ENCODE measurements around the gene H1-8.

The H1-8 gene

DNA sequence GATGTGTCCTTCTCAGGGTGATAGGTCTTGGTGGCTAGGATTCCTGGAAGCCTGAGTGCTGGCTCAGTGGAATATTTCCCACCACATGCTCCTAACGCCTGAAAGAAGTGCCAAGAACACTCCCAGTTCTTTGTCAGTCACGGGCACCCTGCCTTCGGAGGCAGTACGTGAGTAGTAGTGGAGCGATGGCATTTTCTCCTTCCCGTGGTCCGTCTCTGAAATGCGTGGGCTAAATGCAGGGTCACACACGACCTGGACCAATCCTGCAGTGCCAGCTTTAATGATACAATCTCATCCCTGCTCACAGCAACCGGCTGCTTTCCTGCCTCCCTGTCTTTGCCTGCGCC, 14.5 kb downstream of the H1-8 start:
- FAIRE-seq = no peak

DNA sequence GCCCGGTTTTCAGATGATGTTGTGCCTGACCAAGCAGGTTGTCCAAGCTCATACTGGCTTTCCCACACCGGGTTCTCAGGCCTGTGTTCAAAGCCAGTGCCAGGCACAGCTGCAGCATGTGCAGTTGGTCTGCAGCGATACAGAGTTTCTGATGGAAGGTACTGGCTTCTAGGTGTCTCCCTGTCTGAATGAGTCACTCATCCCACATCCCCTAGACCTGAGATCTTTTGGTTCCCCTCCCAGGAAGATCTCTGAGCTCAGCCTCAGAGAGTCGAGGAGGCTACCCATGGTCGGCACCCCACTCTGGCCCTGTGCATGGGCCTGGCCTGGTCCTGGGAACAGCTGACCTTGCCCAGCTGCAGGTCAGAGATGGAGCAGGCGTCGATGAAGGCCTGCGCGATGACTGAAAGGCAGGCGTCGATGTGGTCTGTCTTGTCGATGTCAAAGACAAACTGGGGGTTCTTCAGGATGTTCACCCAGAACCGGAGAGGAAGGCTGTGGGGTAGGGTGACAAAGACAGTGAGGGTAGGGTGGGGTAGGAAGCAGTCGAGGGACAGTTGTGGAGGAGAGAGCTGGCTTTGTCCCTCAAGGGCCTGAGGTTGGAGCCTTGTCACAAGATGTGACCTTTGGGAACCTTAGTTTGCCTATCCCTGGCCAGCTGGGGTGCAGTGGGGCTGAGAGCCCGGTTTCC, 15.3 kb downstream of the H1-8 start:
- no peak for FAIRE-seq

DNA sequence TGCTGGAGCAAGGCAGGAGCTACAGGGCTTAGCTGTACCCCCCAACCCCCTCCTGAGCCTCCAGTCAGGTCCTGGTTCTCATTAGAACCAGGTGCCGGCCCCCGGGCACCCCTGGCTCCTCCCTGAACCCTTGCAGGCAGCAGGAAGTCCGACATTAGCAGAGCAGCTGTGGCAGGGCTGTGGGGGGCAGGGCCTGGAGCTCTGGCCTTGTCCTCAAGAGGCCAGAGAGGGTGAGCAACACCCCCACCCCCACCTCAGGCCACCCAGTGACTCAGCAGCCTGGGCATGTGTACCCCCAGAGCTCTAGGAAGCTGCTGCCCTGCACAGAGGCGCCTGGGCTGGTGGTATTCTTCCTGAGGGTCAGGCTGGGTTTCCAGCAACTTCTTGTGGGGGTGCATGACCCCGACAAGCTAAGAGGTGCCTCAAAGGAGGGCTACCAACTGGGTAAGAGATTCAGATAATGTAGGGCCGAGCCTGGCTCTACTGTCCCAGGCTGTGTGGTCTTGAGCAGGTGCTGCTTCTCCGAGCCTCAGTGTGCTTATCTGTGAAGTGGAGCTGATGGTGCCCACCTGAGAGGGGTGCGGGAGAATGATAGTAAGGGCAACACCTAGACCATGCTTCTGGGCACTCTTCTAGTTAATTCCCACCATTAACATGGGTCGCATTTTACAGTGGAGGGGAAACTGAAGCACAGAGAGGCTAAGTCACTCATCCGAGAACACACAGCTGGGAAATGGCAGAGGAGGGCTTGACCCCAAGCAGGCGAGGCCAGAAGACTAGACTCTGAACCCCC, 16.0 kb downstream of the H1-8 start:
- FAIRE-seq = no peak

DNA sequence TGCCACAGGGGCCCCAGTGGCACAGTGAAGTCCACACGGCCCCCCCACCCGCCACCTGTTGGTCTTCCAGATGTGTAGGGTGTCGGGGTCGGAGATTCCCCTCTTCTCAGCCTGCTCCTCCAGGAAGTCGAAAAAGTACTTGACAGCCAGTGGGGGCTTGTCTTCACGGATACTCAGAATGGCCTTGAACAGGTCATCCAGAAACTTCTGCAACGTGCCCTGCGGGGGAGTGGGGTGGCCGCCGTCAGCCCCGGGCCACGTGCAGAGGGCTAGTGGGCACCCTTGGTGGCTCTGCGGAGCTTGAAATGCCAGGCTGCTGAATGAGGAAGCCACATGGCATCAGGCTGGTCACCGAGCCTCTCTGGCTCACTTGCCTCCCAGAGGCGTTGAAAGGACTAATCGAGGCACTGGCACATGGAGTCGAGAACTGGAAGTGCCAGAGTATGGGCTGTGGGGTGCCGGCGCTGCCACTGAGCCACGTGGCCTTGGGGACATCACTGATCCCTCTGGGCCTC, 16.6 kb downstream of the H1-8 start:
- no peak for FAIRE-seq

DNA sequence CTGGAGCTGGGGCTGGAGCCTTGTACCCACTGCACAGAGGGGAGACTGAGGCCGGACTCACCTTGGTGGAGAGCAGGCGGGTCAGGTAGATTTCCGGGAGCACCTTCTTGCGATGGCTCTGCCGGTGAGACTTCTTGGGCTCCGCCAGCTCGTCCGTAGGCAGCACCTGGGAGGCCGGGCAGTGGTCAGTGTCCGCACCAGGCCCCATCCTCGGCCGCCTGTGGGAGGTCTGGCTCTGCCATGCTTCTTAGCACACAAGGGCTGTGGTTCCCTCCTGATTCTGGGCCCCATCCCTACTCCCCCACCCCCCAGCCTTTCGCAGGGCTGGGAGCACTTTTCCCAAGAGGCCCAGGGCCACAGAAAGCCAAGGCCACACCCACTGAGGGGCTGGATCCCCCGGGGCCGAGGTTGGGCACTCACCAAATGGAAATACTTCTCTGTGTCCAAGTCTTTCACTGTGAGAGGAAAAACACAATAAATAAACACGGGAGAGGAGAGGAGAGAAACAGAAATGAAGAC, 17.4 kb downstream of the H1-8 start:
- no peak for FAIRE-seq

DNA sequence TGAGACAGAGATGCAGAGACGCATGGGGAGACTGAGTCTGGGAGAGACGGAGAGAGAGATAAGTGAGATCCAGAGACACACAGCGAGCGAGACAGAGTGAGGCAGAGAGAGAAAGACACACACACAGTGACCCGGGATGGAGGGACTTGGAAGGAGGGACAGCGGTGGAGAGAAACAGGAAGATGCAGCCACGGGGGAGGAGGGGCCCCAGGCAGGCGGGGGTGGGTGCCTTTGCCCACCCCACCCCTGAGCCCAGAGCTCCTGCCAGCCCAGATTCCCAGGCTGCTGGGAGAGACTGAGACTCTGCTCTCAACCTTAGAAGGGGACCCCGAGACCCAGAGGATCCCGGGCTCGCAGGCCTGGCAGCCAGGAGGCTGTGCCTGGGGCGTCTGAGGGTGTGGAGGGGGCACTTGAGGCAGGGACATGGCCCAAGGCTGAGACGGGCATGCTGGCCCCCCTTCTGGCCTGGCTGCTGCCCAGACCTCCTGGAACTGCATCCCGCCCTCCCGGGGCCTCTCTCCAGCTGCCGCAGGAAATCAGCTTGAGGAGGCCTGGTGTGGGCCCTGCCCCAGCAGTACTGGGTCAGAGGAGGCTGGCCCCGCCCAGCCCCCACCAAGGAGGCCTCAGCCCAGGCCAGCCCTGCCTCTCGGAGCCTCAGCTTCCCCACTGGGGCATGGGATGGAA, 18.1 kb downstream of the H1-8 start:
- FAIRE-seq = no peak

DNA sequence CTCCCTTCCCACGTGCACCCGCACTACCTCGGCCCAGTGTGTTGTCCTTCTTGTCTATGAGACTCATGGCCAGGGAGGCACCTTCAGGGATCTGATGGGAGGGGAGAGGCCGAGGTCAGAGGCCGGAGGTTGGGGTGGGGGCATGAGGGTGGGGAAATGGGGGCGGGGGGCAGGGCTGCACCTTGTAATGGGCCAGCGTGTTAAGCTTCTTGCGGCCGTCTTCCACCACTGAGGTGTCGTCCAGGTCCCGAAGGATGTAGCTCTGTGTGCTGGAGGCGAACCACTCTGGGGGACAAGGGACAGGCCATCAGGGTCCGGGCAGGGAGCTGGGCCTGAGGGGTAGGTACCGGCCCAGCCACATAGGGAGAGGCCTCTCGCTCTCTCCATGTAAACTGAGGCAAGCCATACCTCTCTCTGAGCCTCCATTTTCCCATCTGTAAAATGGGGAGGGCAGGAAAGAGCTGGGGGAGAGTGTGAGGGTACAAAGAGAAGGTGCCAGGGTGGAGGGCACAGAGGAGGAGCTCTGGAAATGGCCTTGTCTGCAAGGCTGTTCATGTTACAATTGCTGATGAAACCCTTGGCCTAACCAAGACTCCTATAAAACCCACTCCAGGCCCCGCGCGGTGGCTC, 18.8 kb downstream of the H1-8 start:
- no peak for FAIRE-seq

DNA sequence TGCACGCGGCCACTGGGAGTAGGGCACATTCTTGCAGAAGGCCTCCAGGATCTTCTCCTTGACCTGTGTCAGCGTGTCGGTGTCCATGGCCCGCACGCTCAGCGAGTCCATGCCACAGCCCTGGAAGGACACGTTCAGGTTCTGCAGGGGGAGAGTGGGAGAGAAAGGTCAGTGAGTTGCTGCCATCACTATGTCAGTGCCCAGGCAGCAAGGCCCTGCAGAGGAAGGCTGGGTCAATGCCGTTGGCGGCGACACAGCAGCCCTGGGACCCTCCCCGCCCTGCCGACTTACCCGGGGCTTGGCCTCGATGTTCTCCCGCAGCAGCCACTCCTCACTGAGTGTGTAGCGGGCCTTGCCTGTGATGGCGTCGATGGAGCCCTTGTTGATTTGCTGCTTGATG, 19.8 kb downstream of the H1-8 start:
- FAIRE-seq = no peak

DNA sequence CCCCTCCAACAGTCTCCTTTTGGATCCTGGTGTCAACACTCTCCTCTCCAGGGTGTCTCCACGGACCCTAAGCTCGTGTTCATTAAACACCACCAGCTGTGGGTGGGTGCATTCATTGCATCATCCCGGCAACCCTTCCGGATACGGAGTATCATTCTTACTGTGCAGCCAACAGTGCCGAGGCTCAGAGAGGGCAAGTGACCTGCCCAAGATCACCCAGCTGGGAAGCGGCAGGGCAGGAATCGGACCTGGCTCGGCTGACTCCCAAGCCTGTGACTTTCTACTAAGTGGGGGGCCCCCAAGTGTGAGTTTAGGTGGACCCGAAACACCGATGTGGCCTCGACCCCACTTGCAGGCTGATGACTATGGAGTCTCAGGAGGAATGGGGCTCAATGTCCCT, 20.4 kb downstream of the H1-8 start:
- FAIRE-seq = no peak

DNA sequence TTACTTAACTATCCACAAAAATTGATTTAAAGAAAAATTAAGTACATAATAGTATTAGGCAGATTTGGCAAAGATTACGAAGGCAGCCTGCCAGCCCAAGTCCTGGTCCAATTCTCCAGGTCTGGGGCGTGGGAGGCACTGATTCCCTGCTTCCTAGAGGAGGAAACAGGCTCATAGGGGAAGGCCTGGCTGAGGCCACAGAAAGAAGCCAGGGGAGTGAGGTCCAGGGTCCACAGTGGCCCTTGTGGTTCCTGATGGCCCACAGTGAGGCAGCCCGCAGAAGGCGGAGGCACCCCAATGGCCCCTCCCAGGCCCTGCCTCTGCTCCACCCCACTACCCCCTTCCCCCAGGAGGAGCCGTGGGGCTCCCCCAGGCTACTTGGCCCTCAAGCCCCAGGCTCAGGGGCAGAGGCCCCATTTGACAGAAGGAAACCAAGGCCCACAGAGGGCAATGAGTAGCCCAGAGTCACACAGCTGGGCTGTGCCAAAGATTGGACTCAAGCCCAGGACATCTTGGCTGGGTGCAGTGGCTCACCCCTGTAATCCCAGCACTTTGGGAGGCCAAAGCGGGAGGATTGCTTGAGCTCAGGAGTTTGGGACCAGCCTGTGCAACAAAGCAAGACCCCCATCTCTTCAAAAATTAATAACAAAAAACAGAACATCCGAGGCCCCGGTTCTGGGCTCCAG, 21.0 kb downstream of the H1-8 start:
- FAIRE-seq = no peak

DNA sequence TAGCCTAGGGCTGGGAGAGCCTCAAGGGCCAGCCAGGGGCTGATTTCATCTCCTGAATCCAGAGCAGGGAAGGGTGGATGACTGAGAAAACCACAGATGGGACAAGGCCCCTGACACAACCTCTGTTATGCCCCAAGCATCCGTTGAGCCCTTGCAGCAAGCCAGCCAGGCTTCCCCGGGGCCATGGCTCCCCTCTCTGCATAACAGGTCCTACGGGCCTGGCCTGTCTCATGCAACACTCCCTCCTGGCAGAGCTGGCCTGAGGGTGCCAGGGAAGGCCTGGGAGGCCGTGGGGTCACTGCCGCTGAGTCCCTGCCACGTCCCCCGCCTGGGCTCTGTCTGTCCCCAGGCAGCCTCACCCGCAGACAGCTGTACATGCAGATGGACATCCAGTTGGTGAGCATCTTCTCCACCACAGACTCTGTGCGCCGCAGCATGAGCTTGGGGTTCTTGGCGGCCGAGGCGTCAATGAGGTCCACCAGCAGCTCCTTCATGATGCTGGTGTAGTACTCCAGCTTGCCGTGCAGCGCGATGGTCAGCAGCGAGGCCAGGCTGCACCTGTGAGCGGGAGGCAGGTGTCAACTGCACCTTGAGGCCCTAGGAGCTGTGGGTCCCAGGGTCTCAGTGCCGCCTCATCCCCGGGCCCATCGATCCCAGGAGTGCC, 22.1 kb downstream of the H1-8 start:
- no peak for FAIRE-seq

DNA sequence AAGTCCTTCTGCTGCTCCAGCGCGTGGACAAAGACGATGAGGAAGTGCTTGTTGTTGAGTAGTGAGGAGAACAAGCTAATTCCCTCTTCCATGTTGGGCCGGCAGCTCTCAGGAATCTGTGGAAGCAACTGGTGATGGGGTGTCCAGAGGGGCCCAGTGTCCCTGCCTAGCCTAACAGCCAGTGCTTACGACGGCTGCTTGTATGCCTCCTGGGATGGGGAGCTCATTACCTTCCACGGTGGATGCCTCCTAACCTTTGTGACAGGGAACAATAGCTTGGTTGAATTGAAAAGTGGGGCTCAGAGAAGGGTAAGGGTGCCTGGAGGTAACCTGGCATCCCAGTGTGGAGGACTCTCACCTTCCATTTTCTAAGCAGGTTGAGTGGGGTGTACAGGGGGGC, 22.9 kb downstream of the H1-8 start:
- FAIRE-seq = no peak

DNA sequence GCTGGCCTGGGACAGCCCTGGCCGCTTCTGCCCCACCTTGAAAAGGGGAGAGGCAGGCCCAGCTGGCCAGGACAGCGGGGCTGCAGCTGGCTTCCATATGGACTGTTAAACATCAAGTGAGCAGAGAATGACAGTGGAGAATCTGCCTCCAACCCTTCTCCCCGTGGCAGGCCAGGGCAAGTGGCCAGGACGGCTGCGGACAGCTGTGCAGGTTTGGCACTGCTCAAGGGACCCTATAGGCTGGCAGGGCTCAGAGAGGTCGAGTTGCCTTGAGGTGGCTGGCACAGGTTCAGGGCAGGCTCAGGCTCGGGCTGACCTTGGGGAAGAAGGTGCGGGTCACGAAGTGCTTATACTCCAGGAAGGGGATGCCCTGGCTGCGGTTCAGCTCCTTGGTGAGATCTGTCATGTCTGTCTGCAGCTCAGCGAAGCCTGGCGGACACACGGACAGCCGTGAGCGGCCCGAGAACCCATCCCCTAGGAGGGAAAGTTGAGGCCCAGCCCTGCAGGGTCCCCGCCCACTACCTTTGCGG, 24.3 kb downstream of the H1-8 start:
- no peak for FAIRE-seq

DNA sequence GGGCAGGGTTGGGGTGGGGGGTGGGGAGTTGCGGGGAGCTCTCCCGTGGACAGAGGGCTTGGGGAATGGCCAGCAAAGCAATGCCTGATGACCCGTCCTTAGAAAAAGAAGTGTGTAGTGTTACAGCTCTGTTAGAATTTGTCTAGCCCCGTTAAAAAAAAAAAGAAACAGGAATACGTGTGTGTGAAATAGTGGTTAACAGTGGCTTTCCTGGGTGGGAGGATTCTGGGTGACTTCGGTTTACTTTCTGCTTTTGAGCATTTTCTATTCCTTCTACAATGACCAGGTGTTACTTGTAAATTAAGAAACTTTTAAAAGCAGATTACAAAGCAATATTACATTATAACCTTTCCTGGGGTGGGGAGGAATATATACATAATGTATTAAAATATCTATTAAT, 25.0 kb downstream of the H1-8 start:
- FAIRE-seq = no peak

DNA sequence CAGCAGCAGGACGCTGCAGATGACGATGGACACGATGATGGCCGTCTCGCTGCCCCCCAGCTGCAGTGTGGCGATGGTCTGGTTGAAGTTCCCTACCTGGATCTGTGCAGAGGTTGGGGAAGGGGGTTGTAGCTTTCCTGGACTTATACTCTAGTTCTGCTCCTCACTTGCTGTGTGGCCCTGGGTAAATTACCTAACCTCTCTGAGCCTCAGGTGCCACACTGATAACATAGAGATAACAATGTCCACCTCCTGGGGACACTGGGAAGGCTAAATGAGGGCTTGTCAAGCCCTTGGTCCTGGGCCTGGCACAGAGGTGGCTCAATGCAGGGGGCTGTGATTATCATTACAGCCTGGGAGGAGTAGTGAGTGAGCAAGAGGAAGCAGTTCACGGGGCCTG, 26.9 kb downstream of the H1-8 start:
- FAIRE-seq = no peak

DNA sequence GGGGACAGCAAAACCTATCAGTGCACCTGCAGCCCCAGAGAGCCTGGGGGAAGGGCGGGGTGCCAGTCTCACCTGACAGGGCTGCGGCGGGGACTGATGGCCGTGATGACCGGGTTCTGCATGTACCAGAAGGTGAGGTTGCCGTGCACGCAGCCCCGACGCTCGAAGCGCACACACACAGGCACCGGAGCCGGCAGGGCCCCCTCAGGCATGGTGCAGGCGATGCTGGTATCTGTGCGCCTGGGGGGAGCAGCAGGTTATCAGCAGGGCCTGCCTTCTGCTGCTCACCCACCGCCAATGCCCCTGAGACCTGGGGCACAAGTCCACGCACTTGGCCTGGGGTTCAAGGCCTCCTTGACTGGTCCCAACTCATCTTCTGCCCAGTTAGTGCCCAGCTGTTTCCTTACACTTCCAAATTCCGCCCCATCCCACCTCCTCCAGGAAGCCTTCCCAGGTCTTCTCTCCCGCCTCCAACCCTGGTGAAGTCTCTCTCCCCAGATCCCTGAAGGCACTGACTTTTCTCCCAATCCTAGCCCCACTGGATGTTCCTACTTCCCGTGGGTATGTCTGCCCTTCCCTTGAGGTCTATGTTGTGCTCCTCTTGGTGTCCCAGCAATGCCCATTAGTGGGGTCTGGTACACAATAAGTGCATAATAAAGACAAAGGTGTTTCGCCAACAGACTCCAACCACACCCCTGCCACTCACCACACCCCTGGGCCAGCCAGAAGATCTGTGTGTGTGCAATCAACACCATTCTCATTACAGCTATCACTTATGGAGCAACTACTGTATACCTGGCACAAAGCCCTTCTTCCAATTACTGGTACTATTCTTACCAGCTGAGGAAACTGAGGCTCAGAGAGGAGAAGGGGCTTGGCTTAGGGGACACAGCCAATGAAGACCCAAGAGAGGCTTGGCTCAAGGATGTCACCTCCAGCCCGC, 28.9 kb downstream of the H1-8 start:
- FAIRE-seq = no peak

DNA sequence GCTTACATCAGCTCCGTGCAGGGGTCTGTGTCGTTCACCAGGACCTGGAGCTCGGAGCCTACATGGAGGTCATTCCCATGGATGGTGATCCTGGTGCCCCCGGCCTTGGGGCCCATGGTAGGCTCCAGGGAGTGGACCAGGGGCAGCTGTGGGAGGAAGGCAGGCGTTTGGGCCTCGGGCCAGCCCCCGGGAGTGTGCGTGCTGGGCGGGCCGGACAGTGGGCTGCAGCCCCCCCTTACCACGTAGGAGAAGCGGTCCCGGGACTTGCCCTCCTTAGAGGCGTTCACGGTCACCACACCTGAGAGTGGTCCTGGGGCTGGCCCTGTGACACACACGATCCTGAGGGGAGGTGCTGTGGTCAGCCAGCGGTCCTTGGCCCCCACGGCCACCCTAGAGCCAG, 29.6 kb downstream of the H1-8 start:
- FAIRE-seq = no peak

DNA sequence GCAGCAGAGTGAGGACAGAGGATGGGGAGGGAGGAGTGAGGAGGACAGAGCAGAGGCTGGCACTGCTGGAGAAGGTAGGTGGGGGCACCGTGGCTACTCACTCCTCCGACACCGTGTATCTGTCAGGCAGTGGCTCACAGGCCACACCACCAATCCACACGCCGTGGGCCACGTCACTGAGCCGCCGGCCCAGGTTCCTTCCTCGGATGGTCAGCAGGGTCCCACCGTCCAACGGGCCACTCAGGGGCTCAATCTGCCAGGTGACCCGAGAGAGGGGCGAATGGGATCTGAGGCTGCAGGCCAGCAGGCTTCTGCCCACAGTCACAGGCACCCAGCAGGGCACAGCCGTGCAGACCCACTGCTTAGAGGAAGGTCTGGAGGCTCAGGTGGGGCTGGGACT, 30.5 kb downstream of the H1-8 start:
- FAIRE-seq = no peak

DNA sequence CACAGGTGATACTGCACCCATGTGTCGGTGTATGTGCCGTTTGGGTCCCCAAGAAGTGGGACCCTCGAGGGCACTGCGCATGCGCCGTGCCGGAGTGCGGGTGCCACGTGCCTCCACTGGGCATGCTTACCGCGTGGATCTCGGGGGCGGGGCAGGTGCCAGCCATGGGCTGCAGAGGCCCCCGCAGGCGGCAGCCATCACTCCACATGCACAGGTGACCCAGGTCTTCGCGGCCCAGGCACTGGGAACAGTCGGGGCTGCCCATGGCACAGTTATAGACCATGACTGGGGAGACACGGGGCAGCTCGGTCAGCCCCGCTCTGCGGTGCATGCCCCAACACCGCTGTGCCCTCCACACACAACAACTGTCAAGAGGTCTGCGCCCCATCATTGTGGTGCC, 31.2 kb downstream of the H1-8 start:
- no peak for FAIRE-seq

DNA sequence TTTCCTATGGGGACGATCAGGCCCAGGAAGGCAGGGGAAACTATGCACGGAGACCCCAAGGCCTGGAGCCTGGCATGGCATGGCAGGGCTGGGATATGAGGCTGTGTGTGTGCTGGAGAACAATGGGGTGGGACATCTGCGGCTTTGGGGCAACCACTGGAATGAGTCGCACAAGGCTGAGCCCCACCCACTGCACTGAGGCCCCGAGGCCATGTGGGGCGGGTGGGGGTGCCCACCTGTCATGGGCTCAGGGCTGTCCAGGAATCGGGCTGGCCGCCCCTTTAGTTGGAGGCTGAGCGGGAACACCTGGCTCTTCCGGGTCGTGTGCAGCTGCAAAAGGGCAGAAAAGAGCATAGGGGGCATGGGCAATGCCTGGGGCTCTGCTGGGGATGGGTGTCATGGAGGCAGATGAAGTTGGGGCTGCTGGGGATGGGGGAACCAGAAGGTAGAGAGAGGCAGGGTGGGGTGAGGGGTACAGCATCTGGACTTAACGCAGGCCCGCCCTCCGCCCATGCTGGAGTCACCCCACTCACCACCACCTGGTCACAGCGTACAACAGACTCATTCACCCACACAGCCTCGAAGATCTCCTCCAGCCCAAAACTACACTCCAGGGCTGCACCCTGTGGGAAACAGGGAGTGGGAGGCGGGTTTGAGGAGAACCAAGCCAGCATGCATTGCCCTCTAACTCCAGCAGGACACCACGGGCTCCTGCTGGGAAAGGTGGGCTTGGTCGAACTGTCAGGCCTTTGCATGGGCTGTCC, 32.4 kb downstream of the H1-8 start:
- no peak for FAIRE-seq

Measured in colon (tissue), 2 donors.